ENCODE results near the gene AP5S1.

DNA sequence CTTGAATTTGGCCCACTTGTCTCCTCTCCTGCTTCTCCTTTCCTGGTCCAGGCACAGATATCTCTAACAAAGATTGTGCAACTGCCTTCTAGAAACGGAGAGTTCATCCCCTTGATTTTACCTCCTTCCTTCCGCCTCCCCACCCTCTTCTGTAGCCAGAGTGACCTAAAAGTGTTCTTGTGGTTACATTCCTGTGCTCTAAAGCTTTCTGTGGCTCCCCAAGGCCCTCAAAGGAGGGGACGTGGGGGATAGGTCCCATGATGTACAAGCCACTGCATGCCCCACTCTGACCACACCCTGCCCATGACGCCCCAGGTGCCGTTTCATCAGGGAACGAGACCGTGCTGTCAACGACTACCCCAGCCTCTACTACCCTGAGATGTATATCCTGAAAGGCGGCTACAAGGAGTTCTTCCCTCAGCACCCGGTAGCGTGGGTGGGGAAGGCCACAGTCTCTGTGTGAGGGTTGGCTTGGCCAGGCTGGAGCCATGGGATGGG lies 16.0 kb upstream of the AP5S1 start:
- TF ChIP-seq, protein P1, sequence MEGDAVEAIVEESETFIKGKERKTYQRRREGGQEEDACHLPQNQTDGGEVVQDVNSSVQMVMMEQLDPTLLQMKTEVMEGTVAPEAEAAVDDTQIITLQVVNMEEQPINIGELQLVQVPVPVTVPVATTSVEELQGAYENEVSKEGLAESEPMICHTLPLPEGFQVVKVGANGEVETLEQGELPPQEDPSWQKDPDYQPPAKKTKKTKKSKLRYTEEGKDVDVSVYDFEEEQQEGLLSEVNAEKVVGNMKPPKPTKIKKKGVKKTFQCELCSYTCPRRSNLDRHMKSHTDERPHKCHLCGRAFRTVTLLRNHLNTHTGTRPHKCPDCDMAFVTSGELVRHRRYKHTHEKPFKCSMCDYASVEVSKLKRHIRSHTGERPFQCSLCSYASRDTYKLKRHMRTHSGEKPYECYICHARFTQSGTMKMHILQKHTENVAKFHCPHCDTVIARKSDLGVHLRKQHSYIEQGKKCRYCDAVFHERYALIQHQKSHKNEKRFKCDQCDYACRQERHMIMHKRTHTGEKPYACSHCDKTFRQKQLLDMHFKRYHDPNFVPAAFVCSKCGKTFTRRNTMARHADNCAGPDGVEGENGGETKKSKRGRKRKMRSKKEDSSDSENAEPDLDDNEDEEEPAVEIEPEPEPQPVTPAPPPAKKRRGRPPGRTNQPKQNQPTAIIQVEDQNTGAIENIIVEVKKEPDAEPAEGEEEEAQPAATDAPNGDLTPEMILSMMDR (optimal IDR thresholded peaks at IDR 0.05 in 1 of 3, IDR thresholded peaks at IDR 0.05 in 1 of 3, conservative IDR thresholded peaks at IDR 0.05 in 1 of 3; ENCODE audit: extremely low read depth in 1 of 3, insufficient read depth in 2 of 3, low read length in 3 of 3), result no peak
- no peak for TF ChIP-seq EZH2 (IDR thresholded peaks at IDR 0.05; ENCODE audit: low read length)
